Measurements from ENCODE around the gene MACF1. TPM values are rescaled to one million over a fixed set of nuclear protein-coding genes. Genes with fewer than 3 reads are reported as not detected.

The MACF1 gene
- total RNA-seq, 3 donors from 2014 or later = 104 to 128 (median 120) TPM

DNA sequence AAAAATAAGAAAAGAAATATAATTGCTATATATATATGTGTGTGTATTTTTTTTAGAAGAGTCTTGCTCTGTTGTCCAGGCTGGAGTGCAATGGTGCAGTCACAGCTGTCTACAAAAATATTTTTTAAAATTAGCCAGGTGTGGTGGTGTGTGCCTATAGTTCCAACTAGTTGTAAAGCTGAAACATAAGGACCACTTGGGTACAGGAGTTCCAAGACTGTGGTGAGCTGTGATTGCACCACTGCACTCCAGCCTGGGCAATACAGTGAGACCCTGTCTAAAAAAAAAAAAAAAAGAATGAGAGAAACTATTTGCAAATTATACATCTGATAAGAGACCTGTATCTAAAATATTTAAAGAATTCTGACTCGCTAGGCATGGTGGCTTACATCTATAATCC is 328.9 kb downstream of the MACF1 start:
- H3K27me3 Mint-ChIP-seq (ENCODE audit: low read depth) = no peaks in the 10 kb centered on the region
- no peak for ATAC-seq
- H3K4me1 Mint-ChIP-seq (ENCODE audit: low read depth) = no peaks in the 10 kb centered on the region
- no peak overlapping the region for H3K4me3 Mint-ChIP-seq
- no peaks in the 10 kb centered on the region for H3K9me3 Mint-ChIP-seq
- H3K36me3 Mint-ChIP-seq (ENCODE audit: insufficient read depth) = peaks cover 20% of the 10 kb centered on the region
- no peak for DNase-seq

Other genes starting within 250 kb of the MACF1 start
- 100 to 1,000 TPM in 1 of 3 donors, 10 to 100 TPM in 2; 89.5 to 108 (median 97.3) TPM for gene AKIRIN1, start 213.4 kb upstream of the MACF1 start, total RNA-seq
- 100 to 1,000 TPM; 161 to 226 (median 205) TPM for gene NDUFS5, start 178.3 kb upstream of the MACF1 start, total RNA-seq

Measured in activated T-cell treated with anti-CD3 and anti-CD28 coated beads, Interleukin-2, amount 50 U/mL, for 4 hours (primary cell).